H1 (cell line): Measurements from ENCODE around the gene ADIPOQ. TPM values are rescaled to one million over a fixed set of nuclear protein-coding genes. Genes with fewer than 3 reads are reported as not detected.
"Not testable (repeated sequence)": the region's sequence is repeated elsewhere in the genome, so short reads cannot be mapped to it uniquely, and the experiment has no call there.

Source experiments
- CTCF ChIA-PET: fragments of 300-600 bp; sonication (Branson Sonifier 250); formaldehyde crosslinking; loops from one replicate; lab custom pipeline; 2021; ENCODE audit not compliant: partially characterized antibody; lab: Charles Lee
- POLR2A ChIA-PET: fragments of 300-600 bp; sonication (Branson Sonifier 250); formaldehyde crosslinking; loops from one replicate; lab custom pipeline; 2021; ENCODE audit warnings: inconsistent platforms; ENCODE audit not compliant: partially characterized antibody; lab: Charles Lee
- DNase-seq, 2 experiments: peaks; one replicate each; pipeline versions ENCODE4 v3.0.0 to v3.0.0-alpha.2; 2010 to 2022; ENCODE audit warnings: low spot score in 2 of 2, low read depth in 1 of 2, mixed read lengths in 1 of 2
- FAIRE-seq: peaks from 2 replicates; lab custom pipeline; 2011; peaks lifted over from hg19 to GRCh38; lab: Jason Lieb, UNC
- H2AFZ ChIP-seq: 2 replicates; pipeline ENCODE4 v1.8.1; 2012; ENCODE audit warnings: low read length, inconsistent platforms
- H2AK5ac ChIP-seq: 2 replicates; pipeline ENCODE4 v1.6.1; 2013; ENCODE audit warnings: low read depth, low read length
- H2BK120ac ChIP-seq: replicated peaks from 2 replicates; pipeline ENCODE3; 2013; ENCODE audit warnings: low read depth, low read length, inconsistent platforms
- H2BK12ac ChIP-seq: 2 replicates; pipeline ENCODE4 v1.6.1; 2013; ENCODE audit warnings: low read depth, low read length
- H2BK15ac ChIP-seq: 2 replicates; pipeline ENCODE4 v1.6.1; 2013; ENCODE audit warnings: low read length
- H2BK20ac ChIP-seq: 2 replicates; pipeline ENCODE4 v1.6.1; 2013; ENCODE audit warnings: low read length
- H2BK5ac ChIP-seq: 2 replicates; pipeline ENCODE4 v1.6.1; 2013; ENCODE audit warnings: low read depth, low read length
- H3K14ac ChIP-seq: 2 replicates; pipeline ENCODE4 v1.6.1; 2013; ENCODE audit warnings: inconsistent platforms; ENCODE audit not compliant: insufficient read length
- H3K18ac ChIP-seq: 2 replicates; pipeline ENCODE4 v1.6.1; 2013; ENCODE audit warnings: low read length; ENCODE audit errors: extremely low read depth
- H3K23ac ChIP-seq: 2 replicates; pipeline ENCODE4 v1.6.1; 2013; ENCODE audit warnings: inconsistent platforms; ENCODE audit not compliant: insufficient read length
- H3K23me2 ChIP-seq: 2 replicates; pipeline ENCODE4 v1.6.1; 2013; ENCODE audit warnings: low read depth, low read length
- H3K27ac ChIP-seq: 2 replicates; pipeline ENCODE4 v1.6.1; 2011; ENCODE audit warnings: low read depth, low read length, inconsistent platforms
- H3K27me3 ChIP-seq, 4 experiments: replicated peaks in 1 of 4; 1 replicate in 1 of 4; 2 replicates in 3 of 4; pipeline versions ENCODE4 v1.6.1 to v1.8.1; 2011 to 2013; ENCODE audit warnings: low read length in 3 of 4, mild to moderate bottlenecking in 3 of 4, inconsistent platforms in 2 of 4, mixed read lengths in 2 of 4, moderate library complexity in 1 of 4; ENCODE audit not compliant: control insufficient read depth in 3 of 4, insufficient read depth in 3 of 4; ENCODE audit errors: extremely low read depth in 1 of 4
- H3K36me3 ChIP-seq, 4 experiments: 2 replicates each; pipeline versions ENCODE4 v1.6.1 to v1.8.1; 2011 to 2013; ENCODE audit warnings: mild to moderate bottlenecking in 4 of 4, low read length in 3 of 4, moderate library complexity in 2 of 4, control low read depth in 1 of 4, inconsistent platforms in 1 of 4; ENCODE audit not compliant: insufficient read depth in 4 of 4, control insufficient read depth in 2 of 4
- H3K4ac ChIP-seq: replicated peaks from 2 replicates; pipeline ENCODE3; 2013; ENCODE audit warnings: low read length, low read depth, mixed read lengths, inconsistent platforms; ENCODE audit not compliant: insufficient read length
- H3K4me1 ChIP-seq, 4 experiments: replicated peaks in 1 of 4; 1 replicate in 1 of 4; 2 replicates in 3 of 4; pipeline versions ENCODE4 v1.6.1 to v1.8.1; 2011 to 2013; ENCODE audit warnings: low read length in 3 of 4, inconsistent platforms in 2 of 4, mixed read lengths in 1 of 4; ENCODE audit not compliant: insufficient read depth in 4 of 4, control insufficient read depth in 3 of 4
- H3K4me2 ChIP-seq, 2 experiments: 2 replicates each; pipeline versions ENCODE4 v1.6.1 to v1.8.1; 2011 to 2013; ENCODE audit warnings: low read depth in 2 of 2, low read length in 2 of 2, control low read depth in 1 of 2, inconsistent platforms in 1 of 2, mild to moderate bottlenecking in 1 of 2; ENCODE audit not compliant: insufficient read depth in 1 of 2
- H3K4me3 ChIP-seq, 4 experiments: fragments of 200-600, 300-600 bp in 1 of 4; sonication (generic), shearing (Covaris generic), sonication (Bioruptor Twin) in 1 of 4; 2 replicates each; pipeline versions ENCODE4 v1.5.1 to v1.8.1; 2011 to 2016; ENCODE audit warnings: low read length in 4 of 4, low read depth in 3 of 4, control low read depth in 2 of 4, inconsistent platforms in 2 of 4, mild to moderate bottlenecking in 2 of 4, mixed read lengths in 1 of 4, moderate library complexity in 1 of 4; ENCODE audit not compliant: insufficient read depth in 2 of 4; ENCODE audit errors: extremely low read depth in 1 of 4
- H3K56ac ChIP-seq: replicated peaks from 2 replicates; pipeline ENCODE3; 2013; ENCODE audit warnings: low read depth, mild to moderate bottlenecking, mixed read lengths, low read length, inconsistent platforms; ENCODE audit not compliant: insufficient read length
- H3K79me1 ChIP-seq: 2 replicates; pipeline ENCODE4 v1.6.1; 2013; ENCODE audit warnings: low read depth, low read length, control low read depth
- H3K79me2 ChIP-seq, 2 experiments: 2 replicates each; pipeline versions ENCODE4 v1.6.1 to v1.8.1; 2012 to 2013; ENCODE audit warnings: low read length in 2 of 2, mild to moderate bottlenecking in 2 of 2, inconsistent platforms in 1 of 2; ENCODE audit not compliant: insufficient read depth in 2 of 2, control insufficient read depth in 1 of 2
- H3K9ac ChIP-seq, 4 experiments: replicated peaks in 1 of 4; 1 replicate in 1 of 4; 2 replicates in 3 of 4; pipeline versions ENCODE4 v1.6.1 to v1.8.1; 2011 to 2013; ENCODE audit warnings: low read depth in 3 of 4, low read length in 3 of 4, control low read depth in 2 of 4, mild to moderate bottlenecking in 2 of 4, moderate library complexity in 2 of 4, inconsistent platforms in 1 of 4; ENCODE audit errors: extremely low read depth in 1 of 4
- H3K9me3 ChIP-seq, 2 experiments: 2 replicates each; pipeline versions ENCODE4 v1.6.1 to v1.8.1; 2012 to 2013; ENCODE audit warnings: mild to moderate bottlenecking in 2 of 2, moderate library complexity in 2 of 2, control low read depth in 1 of 2, inconsistent platforms in 1 of 2, low read depth in 1 of 2, low read length in 1 of 2, mixed read lengths in 1 of 2; ENCODE audit not compliant: insufficient read depth in 2 of 2
- H4K20me1 ChIP-seq, 2 experiments: replicated peaks in 1 of 2; 2 replicates each; pipeline versions ENCODE3 to v1.8.1; 2011 to 2013; ENCODE audit warnings: inconsistent platforms in 2 of 2, low read length in 2 of 2, mild to moderate bottlenecking in 1 of 2; ENCODE audit not compliant: insufficient read depth in 2 of 2, control insufficient read depth in 1 of 2
- H4K5ac ChIP-seq: 2 replicates; pipeline ENCODE4 v1.6.1; 2013; ENCODE audit warnings: low read length, low read depth, mixed read lengths, inconsistent platforms; ENCODE audit not compliant: insufficient read length
- H4K8ac ChIP-seq: 2 replicates; pipeline ENCODE4 v1.8.0; 2013; ENCODE audit warnings: mild to moderate bottlenecking, moderate library complexity, low read length, inconsistent platforms; ENCODE audit not compliant: insufficient read depth; ENCODE audit errors: extremely low read depth
- H4K91ac ChIP-seq: replicated peaks from 2 replicates; pipeline ENCODE3; 2013; ENCODE audit warnings: low read length, mixed read lengths, inconsistent platforms; ENCODE audit not compliant: insufficient read length
- CTCF ChIP-seq, 3 experiments: IDR thresholded peaks; 1 replicate in 2 of 3; 2 replicates in 1 of 3; pipeline versions ENCODE4 v1.5.1 to v1.6.1; 2011; ENCODE audit warnings: low read length in 3 of 3, mild to moderate bottlenecking in 3 of 3, inconsistent platforms in 2 of 3, low read depth in 1 of 3, moderate library complexity in 1 of 3; ENCODE audit not compliant: insufficient read depth in 1 of 3; ENCODE audit errors: control extremely low read depth in 1 of 3
- EZH2 ChIP-seq: fragments of 200-600 bp; sonication (generic); IDR thresholded peaks from 2 replicates; pipeline ENCODE4 v1.7.1; 2012; ENCODE audit warnings: low read depth, mild to moderate bottlenecking, moderate library complexity, low read length, inconsistent platforms; ENCODE audit not compliant: severe bottlenecking
- RAD21 ChIP-seq, 2 experiments: IDR thresholded peaks in 1 of 2; conservative IDR thresholded peaks in 1 of 2; 2 replicates each; pipeline ENCODE4 v1.6.1; 2011; ENCODE audit warnings: low read depth in 2 of 2, low read length in 2 of 2, improper control_type of control experiment in 1 of 2, inconsistent platforms in 1 of 2, mild to moderate bottlenecking in 1 of 2, moderate library complexity in 1 of 2
- RFX5 ChIP-seq: IDR thresholded peaks from 2 replicates; pipeline ENCODE4 v1.6.1; 2011; ENCODE audit warnings: low read depth, low read length, improper control_type of control experiment, borderline replicate concordance
- WGBS, 2 experiments: shearing (Covaris generic) in 1 of 2; methylation state at CpG; one replicate each; pipeline versions ENCODE4 v1.1.6 to v1.1.7; 2013 to 2015; ENCODE audit warnings: low lambda C conversion rate in 2 of 2, mixed read lengths in 2 of 2, inconsistent platforms in 1 of 2, low coverage in 1 of 2, missing lambda C conversion rate in 1 of 2; ENCODE audit not compliant: insufficient replicate concordance in 2 of 2, insufficient coverage in 1 of 2, insufficient read length in 1 of 2; ENCODE audit errors: extremely low coverage in 1 of 2, missing lambda C conversion rate in 1 of 2; 5-methylcytosine and 5-hydroxymethylcytosine counted together
- polyA plus RNA-seq, 7 experiments: library from polyadenylated mRNA; depleted of rRNA in 3 of 7; stranded (reverse) in 5 of 7; unstranded in 2 of 7; fragments of >200 nt in 5 of 7; fragments of 200-250 nt in 2 of 7; gene quantifications; 1 replicate in 5 of 7; 2 replicates in 1 of 7; 4 replicates in 1 of 7; pipeline versions ENCODE4 v1.2.1 to v1.2.3, GENCODE V29; 2011 to 2013; ENCODE audit warnings: missing spikeins in 2 of 7, mixed read lengths in 2 of 7
- total RNA-seq: library from RNA; stranded (reverse); fragmentation: NEBNext Ultra II Directional; extraction: Animal tissue kit (Norgen Biotek cat#: 25700); gene quantifications from 2 replicates; pipeline ENCODE4 v1.2.1, GENCODE V29; 2021

Gene ADIPOQ
- total and polyA plus RNA-seq, 2 of the 8 experiments (the other 6 are each of a cell fraction or from before 2014, with no cell fraction given) = not detected

GRCh38 chr3:186821429-186822387, 20.8 kb upstream of the ADIPOQ start (continued):
- TF ChIP-seq CTCF (IDR thresholded peaks at IDR 0.05; ENCODE audit: control extremely low read depth in 1 of 3, insufficient read depth in 1 of 3, low read depth in 1 of 3, low read length in 3 of 3) (peak in 2 of 3 experiments; percentile 41 to 57; a peak in 2 of 4 replicates), RFX5 (no peak), RAD21 (IDR thresholded peaks at IDR 0.05 in 1 of 2, conservative IDR thresholded peaks at IDR 0.05 in 1 of 2; ENCODE audit: low read depth in 2 of 2, low read length in 2 of 2) (peak; percentile 73 to 78), EZH2 (no peak)

- H3K4me2 ChIP-seq, H4K91ac ChIP-seq, H3K56ac ChIP-seq, H2BK20ac ChIP-seq, H3K27ac ChIP-seq, H2BK12ac ChIP-seq, H2AK5ac ChIP-seq, FAIRE-seq, H3K9ac ChIP-seq, H3K18ac ChIP-seq, H4K20me1 ChIP-seq, H3K14ac ChIP-seq, H4K5ac ChIP-seq, H3K36me3 ChIP-seq, H3K23ac ChIP-seq, H4K8ac ChIP-seq, H2BK15ac ChIP-seq, H3K4ac ChIP-seq, H3K79me2 ChIP-seq, H3K79me1 ChIP-seq, H2AFZ ChIP-seq, H2BK5ac ChIP-seq, H3K9me3 ChIP-seq, H2BK120ac ChIP-seq, H3K4me3 ChIP-seq, DNase-seq: not testable (repeated sequence)
- ChIA-PET CTCF (interaction anchor here (1.0 to 5.4 kb wide), 22 partner anchors 10 to 343 kb away, joined by 3 to 43 read pairs (median 4); no protein-coding TSS in a partner anchor), POLR2A (interaction anchor here (0.6 to 7.4 kb wide), 4 partner anchors 33 to 343 kb away, joined by 3 to 73 read pairs (median 10); partner anchors contain the start of genes EIF4A2 and ST6GAL1)
- H3K27me3 ChIP-seq = peaks cover 0 to 23% (median 15%) of the 10 kb centered on the region in 4 experiments; a peak in 5 of 7 replicates
- peaks cover 15% of the 10 kb centered on the region; the same call in 1 of the 2 replicates for H3K23me2 ChIP-seq
- WGBS, 2 experiments = 100% methylated on average over 1 of the region's 1 CpG; no CpG with 5 or more reads in 1 of the 2 experiments
- peaks cover 7 to 23% (median 19%) of the 10 kb centered on the region in 4 experiments for H3K4me1 ChIP-seq
Observed at GRCh38 chr3:186822388-186822759, 20.1 kb upstream of the ADIPOQ start.
